Motor neuron (in vitro differentiated cells): Measurements from ENCODE around the gene LRMDA. TPM values are rescaled to one million over a fixed set of nuclear protein-coding genes. Genes with fewer than 3 reads are reported as not detected.
"Not testable (repeated sequence)": the region's sequence is repeated elsewhere in the genome, so short reads cannot be mapped to it uniquely, and the experiment has no call there.

Source experiments
- ATAC-seq, 8 experiments: fragments of 200-7000 bp; cut with Tn5 transposase; replicated peaks in 6 of 8; 2 replicates each; pipeline ENCODE4 v1.8.0; 2021; ENCODE audit warnings: mild to moderate bottlenecking in 8 of 8, moderate library complexity in 8 of 8
- H3K27ac ChIP-seq, 2 donors: fragments of 250-450 bp; sonication (Bioruptor Pico); 2 replicates each; pipeline ENCODE4 v1.9.0; 2021; ENCODE audit warnings: antibody characterized with exemption in 2 of 2, mild to moderate bottlenecking in 2 of 2, moderate library complexity in 1 of 2
- H3K4me1 ChIP-seq, 2 donors: fragments of 250-450 bp; sonication (Bioruptor Pico); replicated peaks in 1 of 2; 2 replicates each; pipeline ENCODE4 v1.6.1; 2021; ENCODE audit warnings: antibody characterized with exemption in 2 of 2, mild to moderate bottlenecking in 2 of 2, moderate library complexity in 1 of 2
- H3K4me3 ChIP-seq, 5 donors: fragments of 250-450 bp; sonication (Bioruptor Pico); 2 replicates each; pipeline ENCODE4 v1.9.0; 2021; ENCODE audit warnings: antibody characterized with exemption in 5 of 5, mild to moderate bottlenecking in 5 of 5, moderate library complexity in 4 of 5
- WGBS, 10 experiments: fragments of 450-650 bp; shearing (Covaris generic); methylation state at CpG; one replicate each; pipeline ENCODE4 v1.0.0; 2022; 5-methylcytosine and 5-hydroxymethylcytosine counted together
- in situ Hi-C, 9 experiments: fragments of 400-800 bp; cut with MboI; loops; one replicate each; pipeline ENCODE4 v1.15.0; 2021; ENCODE audit warnings: low sequenced_read_pairs in 9 of 9, low pct_unique_long_range_greater_than_20kb in 2 of 9; ENCODE audit not compliant: unreplicated experiment in 9 of 9
- total RNA-seq, 8 experiments: library from RNA; unstranded; fragments of 300-600 nt; gene quantifications; 2 replicates each; pipeline versions ENCODE4 v1.2.3 to v1.2.4, GENCODE V29; 2022

The LRMDA gene
- total RNA-seq, 8 experiments from 2014 or later = 0.85 to 5.4 (median 2.2) TPM; not detected in 1

DNA sequence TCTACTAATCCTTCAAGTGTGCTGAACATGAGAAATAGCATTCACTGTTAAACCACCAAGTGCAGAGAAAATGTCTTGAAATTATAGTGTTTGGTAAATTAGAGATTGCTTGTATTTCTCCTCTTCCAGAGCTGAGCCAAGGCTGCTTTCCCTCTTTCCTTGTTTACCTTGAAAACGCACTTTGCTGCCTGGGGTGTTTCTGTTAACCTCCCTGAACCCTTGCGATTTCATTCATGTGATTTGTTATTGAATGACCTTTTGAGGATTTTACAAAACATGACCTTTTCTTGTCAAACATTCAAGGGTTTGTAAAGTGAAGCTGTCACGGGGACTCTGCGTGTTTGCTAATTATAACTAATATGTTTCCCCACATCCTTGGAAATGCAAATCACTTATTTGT lies 169.4 kb downstream of the LRMDA start:
- H3K4me1 ChIP-seq = peaks cover 58 to 60% of the 10 kb centered on the region in 2 donors
- peak in 2 of 8 experiments; percentile 29 to 45 for ATAC-seq
- 0 to 100% (median 14%) methylated on average over 1 to 4 of the region's 4 CpGs; no CpG with 5 or more reads in 1 of the 10 experiments for WGBS, 10 experiments
- peak overlapping the region in 1 of 2 donors; percentile 24 for H3K27ac ChIP-seq
- in situ Hi-C loops = no loop called here
- H3K4me3 ChIP-seq = no peak overlapping the region

DNA sequence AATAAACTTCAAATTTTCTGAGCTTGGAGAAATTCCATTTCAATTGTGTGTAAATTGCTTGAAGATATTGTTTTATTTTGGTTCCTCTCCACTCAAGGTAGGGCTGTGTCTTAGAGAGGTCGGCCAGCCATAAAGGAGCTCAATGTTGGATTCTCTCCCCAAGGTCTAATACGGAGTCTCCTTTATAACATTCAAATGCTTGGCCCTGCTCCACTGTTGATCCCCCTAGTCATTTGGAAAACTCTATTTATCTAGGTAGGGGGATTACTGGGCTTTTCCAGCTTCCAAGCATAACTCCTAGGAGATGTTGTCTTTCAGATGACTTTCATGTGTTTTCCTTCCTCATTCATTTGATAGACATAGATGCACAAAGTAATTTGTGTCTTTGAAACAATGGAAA lies 170.9 kb downstream of the LRMDA start:
- Histone ChIP-seq H3K4me1 (peaks cover 46 to 48% of the 10 kb centered on the region in 2 donors), H3K27ac (no peak overlapping the region), H3K4me3 (no peak overlapping the region)
- in situ Hi-C loops = no loop called here
- peak in 1 of 8 experiments; percentile 52 for ATAC-seq
- WGBS, 10 experiments = 40 to 93% (median 77%) methylated on average over 1 to 2 of the region's 2 CpGs; no CpG with 5 or more reads in 4 of the 10 experiments

DNA sequence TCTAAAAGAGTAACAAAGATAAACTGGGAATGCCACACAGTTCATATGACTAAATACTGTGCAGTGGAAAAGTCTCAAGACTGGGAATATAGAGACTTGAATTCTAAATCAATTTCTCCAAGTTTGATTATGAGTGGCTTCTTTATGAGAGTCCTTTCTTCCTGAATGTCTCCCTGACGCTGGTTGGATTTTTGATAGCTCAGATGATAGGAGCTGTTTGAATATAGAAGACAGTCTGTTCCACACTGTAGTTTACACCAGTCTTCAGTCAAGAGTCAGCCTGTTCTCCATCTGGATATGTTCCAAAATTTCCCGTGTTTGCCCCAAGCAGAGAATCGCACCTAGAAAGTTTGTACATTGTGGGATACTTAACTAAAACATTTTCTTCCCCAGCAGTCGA lies 173.7 kb downstream of the LRMDA start:
- Histone ChIP-seq H3K4me1 (peaks cover 21 to 23% of the 10 kb centered on the region in 2 donors), H3K4me3 (no peak overlapping the region), H3K27ac (no peak overlapping the region)
- in situ Hi-C loops = no loop called here
- no peak for ATAC-seq
- WGBS, 10 experiments = 50 to 100% (median 63%) methylated on average over 1 to 4 of the region's 4 CpGs; no CpG with 5 or more reads in 2 of the 10 experiments

DNA sequence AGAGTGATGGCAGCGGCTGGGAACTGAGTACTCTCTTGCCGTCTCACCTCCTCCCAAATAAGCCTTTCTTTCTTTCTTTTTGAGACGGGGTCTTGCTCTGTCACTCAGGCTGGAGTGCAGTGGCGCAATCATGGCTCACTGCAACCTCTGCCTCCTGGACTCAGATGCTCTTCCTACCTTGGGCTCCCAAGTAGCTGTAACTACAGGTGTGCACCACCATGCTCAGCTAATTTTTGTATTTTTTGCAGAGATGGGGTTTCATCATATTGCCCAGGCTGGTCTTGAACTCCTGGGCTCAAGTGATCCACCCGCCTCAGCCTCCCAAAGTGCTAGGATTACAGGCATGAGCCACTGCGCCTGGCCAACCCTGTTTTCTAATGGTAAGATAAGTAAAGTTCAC lies 174.4 kb downstream of the LRMDA start:
- H3K4me3 ChIP-seq, H3K27ac ChIP-seq, in situ Hi-C loops, ATAC-seq: not testable (repeated sequence)
- WGBS, 10 experiments = 20 to 100% (median 63%) methylated on average over 1 to 4 of the region's 6 CpGs; no CpG with 5 or more reads in 2 of the 10 experiments
- peaks cover 14 to 16% of the 10 kb centered on the region in 2 donors for H3K4me1 ChIP-seq

DNA sequence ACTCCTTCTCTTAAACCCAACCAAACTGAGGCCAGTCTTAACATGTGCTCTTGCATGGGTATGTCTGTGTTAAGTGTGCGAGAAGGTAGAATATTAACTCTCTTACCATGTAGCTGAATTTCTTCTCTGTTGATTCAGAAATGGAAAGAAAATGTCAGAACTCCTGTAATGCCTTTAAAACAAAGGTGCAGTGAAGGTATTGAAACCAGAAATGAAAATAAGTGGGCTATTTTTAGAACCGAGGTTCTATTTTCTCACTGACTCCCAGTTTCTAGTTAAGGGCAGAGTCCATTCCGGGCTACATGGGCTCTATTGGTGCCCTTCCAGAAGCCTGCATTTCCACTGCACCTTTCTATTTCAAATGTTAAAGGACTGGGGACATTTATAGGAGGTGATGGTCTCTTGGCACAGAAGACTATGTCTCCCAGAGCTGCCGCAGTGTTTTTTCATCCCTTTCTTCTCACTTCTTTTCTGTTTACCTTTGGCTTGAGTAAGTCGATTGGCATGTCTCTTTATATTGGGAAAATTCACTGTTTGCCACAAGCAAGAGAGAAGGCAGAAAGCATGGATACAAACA lies 174.9 kb downstream of the LRMDA start:
- in situ Hi-C loops = no loop called here
- Histone ChIP-seq H3K4me3 (no peak overlapping the region), H3K4me1 (peaks cover 12 to 13% of the 10 kb centered on the region in 2 donors), H3K27ac (no peak overlapping the region)
- 82 to 96% (median 89%) methylated on average over 1 to 5 of the region's 5 CpGs; no CpG with 5 or more reads in 1 of the 10 experiments for WGBS, 10 experiments
- peak in 1 of 8 experiments; percentile 41 for ATAC-seq

DNA sequence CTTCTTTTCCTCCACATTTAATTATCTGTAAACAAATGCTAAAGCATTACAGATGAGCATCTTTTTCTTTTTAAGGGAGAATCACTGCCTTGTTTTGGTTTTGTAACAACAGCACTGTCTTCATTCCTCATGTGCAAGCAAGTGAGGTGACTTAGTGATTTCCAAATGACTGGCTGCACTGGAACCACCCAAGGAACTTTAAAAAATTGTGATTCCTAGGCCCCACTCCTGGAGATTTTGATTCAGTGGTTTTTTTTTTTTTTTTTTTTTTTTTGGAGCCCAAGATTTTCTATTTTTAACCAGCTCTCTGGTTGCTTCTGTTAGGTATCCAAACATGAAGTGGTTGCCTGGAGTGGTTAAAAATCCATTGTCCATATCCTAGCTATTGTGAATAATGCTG lies 176.2 kb downstream of the LRMDA start:
- Histone ChIP-seq H3K4me3 (no peak overlapping the region), H3K27ac (no peak overlapping the region), H3K4me1 (peaks cover 15 to 16% of the 10 kb centered on the region in 2 donors)
- in situ Hi-C loops = no loop called here
- ATAC-seq = no peak

DNA sequence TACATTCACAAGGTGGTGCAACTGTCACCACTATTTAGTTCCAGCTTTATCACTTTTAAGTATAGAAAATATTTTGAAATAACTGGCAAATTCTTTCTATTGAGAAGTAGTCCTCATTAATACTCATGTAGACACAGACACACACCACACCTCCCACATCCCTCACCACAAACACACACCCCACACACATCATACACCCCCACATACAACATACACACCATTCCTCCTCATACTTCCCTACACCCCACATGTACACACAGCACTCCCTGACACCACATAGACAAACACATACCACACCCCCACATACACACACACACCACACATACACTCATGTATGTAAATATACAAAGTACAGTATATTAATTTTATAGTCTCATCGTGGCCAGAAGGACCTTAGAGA lies 178.8 kb downstream of the LRMDA start:
- no peak for ATAC-seq
- in situ Hi-C loops = no loop called here
- Histone ChIP-seq H3K27ac (no peak overlapping the region), H3K4me1 (peaks cover 39 to 41% of the 10 kb centered on the region in 2 donors), H3K4me3 (no peak overlapping the region)
- WGBS, 10 experiments = 0 to 33% (median 0%) methylated on average over 1 of the region's 1 CpG; no CpG with 5 or more reads in 4 of the 10 experiments

DNA sequence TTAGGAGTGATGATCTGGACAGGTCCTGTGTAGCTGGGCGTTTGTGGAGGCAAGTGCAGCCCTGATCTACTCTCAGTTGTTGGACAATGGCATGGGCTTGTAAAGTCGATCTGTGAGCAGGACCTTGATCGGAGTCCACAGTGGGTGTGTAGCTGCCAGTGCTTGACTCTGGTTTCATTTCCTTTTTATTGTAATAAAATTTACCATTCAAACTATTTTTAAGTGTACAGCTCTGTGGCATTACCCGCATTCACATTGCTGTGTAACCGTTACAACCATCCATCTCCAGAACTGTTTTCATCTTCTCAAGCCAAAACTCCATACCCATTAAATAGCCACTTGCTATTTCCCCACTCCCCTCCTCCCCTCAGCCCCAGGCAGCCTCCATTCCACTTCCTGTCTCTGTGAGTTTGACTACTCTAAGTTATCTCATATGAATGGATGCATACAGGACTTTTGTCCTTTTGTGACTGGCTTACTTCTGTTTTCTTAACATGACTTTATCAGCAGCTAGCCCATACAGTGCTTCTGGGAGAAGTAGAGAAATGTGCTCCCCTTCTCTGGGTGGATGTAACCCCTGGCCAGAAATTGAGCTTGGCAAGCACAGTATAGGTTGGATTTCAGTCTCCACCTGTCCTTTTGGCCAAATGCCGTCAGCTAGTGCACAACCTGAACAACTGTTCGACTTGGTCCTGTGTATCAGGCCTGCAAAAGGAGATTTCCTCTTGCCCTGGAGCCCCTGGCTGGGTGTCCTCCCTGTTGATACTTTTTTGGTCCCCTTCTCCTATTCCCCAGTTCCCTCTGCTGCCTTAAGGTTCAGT lies 180.0 kb downstream of the LRMDA start:
- ATAC-seq = no peak
- 20 to 100% (median 80%) methylated on average over 1 to 6 of the region's 7 CpGs; no CpG with 5 or more reads in 1 of the 10 experiments for WGBS, 10 experiments
- peak overlapping the region in 1 of 2 donors; percentile 35 for H3K27ac ChIP-seq
- in situ Hi-C loops = no loop called here
- H3K4me3 ChIP-seq = no peak overlapping the region
- H3K4me1 ChIP-seq = peaks cover 47 to 53% of the 10 kb centered on the region in 2 donors

DNA sequence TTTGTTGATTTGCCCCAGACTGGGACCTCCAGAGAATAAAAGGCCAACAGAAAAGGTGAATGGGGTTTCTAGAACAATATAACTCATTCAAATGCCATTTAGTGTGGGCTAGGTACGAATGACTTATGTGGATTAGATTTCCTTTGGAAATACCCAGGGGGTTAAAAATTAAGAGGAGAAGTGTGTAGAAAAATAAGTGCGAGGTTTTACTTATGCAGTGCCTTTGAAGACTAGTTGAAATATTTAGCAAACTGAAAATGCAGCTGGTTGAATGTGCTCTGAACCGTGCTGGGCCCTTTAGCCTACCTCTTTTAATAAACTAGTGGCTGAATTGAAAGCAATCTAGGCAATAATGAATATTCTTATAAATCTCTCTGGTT lies 180.6 kb downstream of the LRMDA start:
- in situ Hi-C loops = no loop called here
- ATAC-seq = no peak
- Histone ChIP-seq H3K4me3 (no peak overlapping the region), H3K4me1 (peaks cover 47 to 55% of the 10 kb centered on the region in 2 donors), H3K27ac (peak overlapping the region in 1 of 2 donors; percentile 35)
- WGBS, 10 experiments = 22 to 61% (median 31%) methylated on average over 1 to 3 of the region's 3 CpGs

DNA sequence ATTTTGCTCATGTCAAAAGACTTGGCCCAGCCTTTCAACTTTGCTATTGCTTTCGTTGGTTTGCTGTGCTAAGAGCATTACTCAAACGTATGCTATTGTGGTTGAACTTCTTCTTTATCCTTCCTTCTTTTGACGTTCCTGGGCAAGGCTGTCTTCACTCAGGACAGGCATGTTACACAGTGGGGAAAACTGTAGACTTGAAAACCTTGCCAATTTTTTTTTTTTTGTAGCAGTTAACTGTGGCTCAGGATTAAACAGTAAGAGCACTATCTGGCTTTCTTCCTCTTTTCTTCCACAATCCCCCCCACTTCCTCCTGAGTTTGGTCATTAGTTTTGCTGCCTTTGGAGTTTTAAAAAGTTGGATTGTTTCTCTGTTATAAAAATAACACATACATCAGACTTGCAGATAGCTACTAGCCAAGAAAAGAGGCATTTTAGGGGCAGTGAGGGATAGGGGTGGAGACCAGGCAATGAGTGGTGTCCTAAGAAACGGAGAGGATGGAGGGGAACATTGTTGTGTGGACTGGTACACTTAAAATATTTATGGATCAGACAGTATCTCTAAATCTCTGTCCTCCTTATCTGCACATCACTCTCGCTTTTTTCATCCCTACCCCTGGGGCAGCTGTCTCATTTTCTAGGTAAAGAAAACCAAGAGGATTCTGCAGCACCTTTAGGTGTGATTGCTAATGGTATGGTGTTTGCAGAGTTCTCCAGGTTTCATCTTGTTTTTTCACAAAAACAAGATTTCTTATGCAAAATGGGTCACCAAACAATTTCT lies 181.7 kb downstream of the LRMDA start:
- peak in 2 of 8 experiments; percentile 3 to 16 for ATAC-seq
- Histone ChIP-seq H3K4me1 (peaks cover 47 to 55% of the 10 kb centered on the region in 2 donors), H3K4me3 (peak overlapping the region in 1 of 5 donors; percentile 4), H3K27ac (peak overlapping the region; percentile 74 to 88)
- 0 to 47% (median 10%) methylated on average over 2 to 5 of the region's 5 CpGs for WGBS, 10 experiments
- in situ Hi-C loops = no loop called here

DNA sequence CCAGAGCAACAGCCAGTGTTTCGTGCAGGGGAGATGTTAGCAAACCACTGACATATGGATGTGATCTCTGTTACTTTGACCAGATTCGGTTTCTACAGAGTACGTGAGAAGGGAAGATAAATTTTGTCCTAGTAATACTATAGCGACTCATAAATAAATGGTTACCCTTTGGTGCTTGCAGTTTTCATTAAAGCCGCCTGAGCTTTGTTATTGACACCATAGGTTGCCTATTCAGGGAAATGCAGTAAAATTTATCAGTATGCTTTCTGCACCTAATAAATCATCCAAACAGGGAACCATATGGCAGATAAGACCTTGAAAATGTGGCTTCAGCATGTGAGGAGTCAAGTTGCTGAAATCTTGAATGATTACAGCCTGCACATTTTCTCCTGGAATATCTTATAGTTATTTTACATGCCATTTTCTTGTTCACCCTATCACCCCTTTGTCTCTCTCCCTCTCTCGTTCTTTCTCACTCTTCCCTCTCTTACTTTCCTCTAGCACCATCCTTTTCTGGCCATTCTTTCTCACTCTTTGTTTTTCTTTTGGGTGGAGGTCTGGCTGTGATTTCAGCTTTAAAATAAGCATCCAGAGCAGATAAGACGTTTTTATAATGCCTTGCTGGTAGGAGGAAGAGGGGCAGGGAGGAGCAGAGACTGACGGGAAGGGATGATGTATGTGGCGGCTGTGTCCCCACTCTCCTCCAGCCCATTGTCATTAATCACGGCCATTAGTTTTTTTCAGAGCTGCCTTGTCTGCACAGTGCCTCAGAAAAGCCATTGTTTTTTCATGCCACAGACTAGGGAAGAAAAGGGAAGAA lies 182.5 kb downstream of the LRMDA start:
- ATAC-seq = peak in 5 of 8 experiments; percentile 92 to 98 (median 96)
- in situ Hi-C loops = no loop called here
- Histone ChIP-seq H3K4me1 (peaks cover 47 to 55% of the 10 kb centered on the region in 2 donors), H3K4me3 (peak overlapping the region in 2 of 5 donors; percentile 6 to 7), H3K27ac (peak overlapping the region; percentile 74 to 88)
- 0 to 58% (median 4%) methylated on average over 3 to 10 of the region's 10 CpGs for WGBS, 10 experiments

DNA sequence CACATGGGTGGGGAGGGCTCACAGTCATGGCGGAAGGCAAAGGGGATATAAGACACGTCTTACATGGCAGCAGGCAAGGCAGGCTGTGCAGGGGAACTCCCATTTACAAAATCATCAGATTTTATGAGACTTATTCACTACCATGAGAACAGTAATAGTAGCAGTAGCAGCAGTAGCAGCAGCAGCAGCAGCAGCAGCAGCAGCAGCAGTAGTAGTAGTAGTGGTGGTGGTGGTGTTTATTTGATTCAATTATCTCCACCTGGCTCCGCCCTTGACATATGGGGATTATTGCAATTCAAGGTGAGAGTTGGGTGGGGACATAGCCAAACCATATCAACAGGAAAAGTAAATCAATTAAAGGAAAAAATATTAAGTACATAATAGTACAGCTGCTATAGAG lies 184.7 kb downstream of the LRMDA start:
- no peak for ATAC-seq
- Histone ChIP-seq H3K4me3 (no peak overlapping the region), H3K4me1 (peaks cover 47 to 54% of the 10 kb centered on the region in 2 donors), H3K27ac (no peak overlapping the region)
- 20 to 100% (median 85%) methylated on average over 1 to 3 of the region's 3 CpGs; no CpG with 5 or more reads in 2 of the 10 experiments for WGBS, 10 experiments
- in situ Hi-C loops = no loop called here
